Naive B cell (primary cell): ENCODE data around the gene AFF3. TPM values are rescaled to one million over a fixed set of nuclear protein-coding genes. Genes with fewer than 3 reads are reported as not detected.

ENCODE experiments used
- ATAC-seq, 2 donors: fragments of 150-1000 bp; cut with Tn5 transposase; 2 replicates each; pipeline ENCODE4 v1.10.0; 2021; ENCODE audit warnings: low read depth in 2 of 2, mild to moderate bottlenecking in 2 of 2, moderate library complexity in 2 of 2
- DNase-seq: peaks from one replicate; pipeline ENCODE4 v3.0.0; 2022
- H3K27ac Mint-ChIP-seq, 6 donors: one replicate each; pipeline ENCODE4 v1.8.0; 2020 to 2022; ENCODE audit warnings: mild to moderate bottlenecking in 6 of 6, mixed read lengths in 6 of 6, moderate library complexity in 5 of 6, inconsistent platforms in 2 of 6
- H3K27me3 Mint-ChIP-seq, 3 donors: one replicate each; pipeline ENCODE4 v1.8.0; 2021 to 2022; ENCODE audit warnings: mixed read lengths in 3 of 3, mild to moderate bottlenecking in 1 of 3
- H3K36me3 Mint-ChIP-seq, 2 donors: one replicate each; pipeline ENCODE4 v1.8.0; 2020 to 2022; ENCODE audit warnings: mixed read lengths in 2 of 2, inconsistent platforms in 1 of 2, mild to moderate bottlenecking in 1 of 2
- H3K4me1 Mint-ChIP-seq, 3 donors: one replicate each; pipeline ENCODE4 v1.8.0; 2020 to 2022; ENCODE audit warnings: mixed read lengths in 3 of 3, inconsistent platforms in 1 of 3, mild to moderate bottlenecking in 1 of 3, moderate library complexity in 1 of 3
- H3K4me3 Mint-ChIP-seq, 8 donors: one replicate each; pipeline ENCODE4 v1.8.0; 2020 to 2022; ENCODE audit warnings: mild to moderate bottlenecking in 8 of 8, mixed read lengths in 8 of 8, moderate library complexity in 8 of 8, inconsistent platforms in 2 of 8
- H3K9me3 Mint-ChIP-seq, 7 donors: one replicate each; pipeline ENCODE4 v1.8.0; 2020 to 2022; ENCODE audit warnings: mixed read lengths in 7 of 7, mild to moderate bottlenecking in 5 of 7, inconsistent platforms in 2 of 7, moderate library complexity in 1 of 7
- polyA plus RNA-seq, 6 donors: library from polyadenylated mRNA; unstranded; fragments of 300-500 nt; fragmentation: Illumina TruSeq; gene quantifications; one replicate each; pipeline ENCODE4 v1.2.3, GENCODE V29; 2021; ENCODE audit warnings: low read depth in 6 of 6

The AFF3 gene
- polyA plus RNA-seq, 6 donors from 2014 or later: 43.8 to 255 (median 96.8) TPM

DNA sequence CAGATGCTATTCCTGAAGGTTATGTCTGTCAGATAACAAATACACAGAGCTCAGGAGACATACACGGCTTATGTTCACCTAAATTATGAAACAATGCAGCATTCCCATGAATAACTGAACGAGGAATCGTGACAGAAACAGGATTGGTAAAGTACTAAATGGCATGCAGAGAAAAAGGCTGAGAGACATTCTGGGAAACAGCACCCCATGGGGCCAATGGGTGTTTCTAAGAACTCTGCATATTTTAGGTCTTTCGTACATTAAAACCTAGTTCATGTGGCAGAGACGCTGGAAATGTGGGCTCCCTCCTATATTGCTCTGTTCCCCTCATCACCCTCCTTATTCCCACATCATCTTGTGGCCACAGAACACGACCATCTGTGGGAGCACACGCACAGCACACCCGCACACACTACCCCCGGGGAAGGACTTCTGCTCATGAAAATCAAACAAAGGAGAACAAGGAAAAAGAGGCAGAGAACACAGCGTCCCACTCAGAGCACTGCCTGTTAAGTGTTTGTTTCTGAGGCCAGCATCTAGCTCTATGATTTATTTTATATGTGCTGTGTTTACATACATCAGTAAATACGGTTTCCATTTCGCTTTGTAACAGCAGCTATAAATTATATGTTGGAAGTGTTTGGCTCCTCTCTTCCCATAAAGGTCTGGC, 143.6 kb downstream of the AFF3 start:
- H3K4me3 Mint-ChIP-seq: no peak overlapping the region
- H3K27ac Mint-ChIP-seq: no peak overlapping the region
- no peak for DNase-seq
- no peaks in the 10 kb centered on the region for H3K9me3 Mint-ChIP-seq
- no peaks in the 10 kb centered on the region for H3K27me3 Mint-ChIP-seq
- H3K36me3 Mint-ChIP-seq: peaks cover 4 to 11% of the 10 kb centered on the region in 2 donors
- peaks cover 7 to 22% (median 18%) of the 10 kb centered on the region in 3 donors for H3K4me1 Mint-ChIP-seq
- no peak for ATAC-seq

DNA sequence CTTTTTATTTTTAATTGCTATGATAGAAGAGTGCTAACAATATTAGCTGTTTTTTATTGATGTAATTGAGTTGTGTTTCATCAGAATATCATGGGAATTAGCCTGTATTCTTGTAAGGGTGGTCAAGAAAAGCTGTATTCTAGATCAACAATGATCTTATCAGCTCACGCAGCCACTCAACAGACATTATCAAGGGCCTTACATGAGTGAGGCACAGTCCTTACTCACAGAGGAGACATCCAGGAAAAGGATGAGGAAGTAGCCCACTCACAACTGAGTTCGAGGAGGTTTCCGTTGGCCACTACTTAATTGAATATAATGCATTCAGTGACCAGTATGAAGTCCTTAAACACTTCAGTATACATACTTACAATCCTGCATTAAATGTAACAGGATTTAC, 152.5 kb downstream of the AFF3 start:
- Mint-ChIP-seq H3K4me1 (peaks cover 6 to 23% (median 13%) of the 10 kb centered on the region in 3 donors), H3K4me3 (no peak overlapping the region), H3K27me3 (no peaks in the 10 kb centered on the region), H3K9me3 (no peaks in the 10 kb centered on the region), H3K27ac (peak overlapping the region in 2 of 6 donors; percentile 18 to 29), H3K36me3 (peaks cover 26 to 30% of the 10 kb centered on the region in 2 donors)
- DNase-seq: no peak
- ATAC-seq: no peak

DNA sequence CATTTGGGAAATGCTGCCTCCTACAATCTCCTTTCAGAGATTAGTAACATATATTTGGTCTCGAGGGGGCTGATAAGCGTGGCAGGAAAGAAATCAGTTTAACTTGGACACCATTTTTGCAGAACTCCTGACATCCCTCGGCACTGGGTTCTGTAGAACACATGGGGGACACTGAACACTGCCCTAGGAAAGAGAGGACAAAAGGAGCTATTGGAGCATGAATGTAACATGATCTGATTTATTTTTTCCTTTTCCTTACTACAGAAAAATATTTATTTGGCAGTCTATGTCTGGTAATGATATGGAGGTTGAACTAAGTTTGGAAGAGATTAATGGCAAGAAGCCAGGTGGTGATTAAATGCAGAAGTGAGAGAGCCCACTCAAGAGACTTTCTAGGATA, 153.8 kb downstream of the AFF3 start:
- Mint-ChIP-seq H3K4me3 (no peak overlapping the region), H3K27ac (peak overlapping the region in 5 of 6 donors; percentile 1 to 74 (median 36)), H3K27me3 (no peaks in the 10 kb centered on the region), H3K9me3 (no peaks in the 10 kb centered on the region), H3K36me3 (peaks cover 28 to 30% of the 10 kb centered on the region in 2 donors), H3K4me1 (peaks cover 6 to 13% (median 13%) of the 10 kb centered on the region in 3 donors)
- ATAC-seq (no peak), DNase-seq (no peak)

DNA sequence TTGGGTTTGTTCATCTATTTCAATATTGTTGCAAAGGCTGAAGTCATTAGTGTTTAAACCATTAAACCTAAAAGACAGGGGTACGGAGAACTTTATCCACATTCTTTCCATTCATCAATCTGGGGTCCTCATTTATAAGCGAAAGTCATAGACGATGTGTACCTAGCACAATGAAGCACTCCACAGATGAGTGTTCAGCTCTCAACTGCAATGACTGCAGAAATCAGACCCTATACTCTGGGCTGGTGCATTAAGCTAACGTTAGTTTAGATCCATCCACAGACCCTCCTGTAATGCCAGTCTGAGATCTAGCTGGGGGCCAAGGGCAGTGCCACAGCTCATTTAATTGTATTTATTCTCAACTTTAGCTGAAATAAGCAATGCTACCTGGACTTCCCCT, 155.2 kb downstream of the AFF3 start:
- H3K27me3 Mint-ChIP-seq: no peaks in the 10 kb centered on the region
- DNase-seq (no peak), ATAC-seq (no peak)
- H3K4me3 Mint-ChIP-seq: no peak overlapping the region
- H3K36me3 Mint-ChIP-seq: peaks cover 34 to 38% of the 10 kb centered on the region in 2 donors
- peaks cover 4 to 17% (median 13%) of the 10 kb centered on the region in 3 donors for H3K4me1 Mint-ChIP-seq
- no peaks in the 10 kb centered on the region for H3K9me3 Mint-ChIP-seq
- H3K27ac Mint-ChIP-seq: peak overlapping the region in 1 of 6 donors; percentile 71

DNA sequence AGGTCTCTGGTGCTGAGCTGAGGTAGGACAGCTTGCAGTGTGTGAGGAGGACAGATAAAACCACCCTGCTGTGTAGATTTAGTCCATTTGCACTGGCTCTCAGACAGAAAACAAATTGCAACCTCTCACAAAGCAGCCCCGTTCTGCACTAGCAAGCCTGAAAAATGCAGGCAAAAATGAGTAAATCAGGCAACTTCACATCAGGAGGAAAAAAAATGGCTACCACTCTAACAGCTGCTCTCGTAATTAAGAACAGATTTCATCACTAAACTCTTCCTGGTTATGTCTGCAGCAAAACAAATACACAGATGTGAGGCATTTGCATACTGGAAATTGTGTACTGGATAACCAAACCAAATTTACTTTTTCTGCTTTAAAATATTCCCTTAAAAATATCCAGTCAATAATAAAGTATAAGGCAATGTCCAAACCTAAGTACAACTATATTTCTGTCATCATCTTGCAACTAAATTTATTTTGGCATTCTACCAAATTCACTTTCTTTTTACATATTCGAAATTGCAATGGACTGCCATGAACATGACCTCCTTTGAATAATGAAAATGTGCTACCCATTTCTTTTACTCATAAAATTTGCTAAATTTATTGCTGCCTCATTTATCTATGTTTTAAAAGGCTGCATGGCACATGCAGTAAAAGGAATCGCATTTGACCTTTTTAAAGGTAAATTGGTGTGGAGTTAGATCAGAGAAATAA, 157.4 kb downstream of the AFF3 start:
- Mint-ChIP-seq H3K27ac (peak overlapping the region in 4 of 6 donors; percentile 17 to 86 (median 48)), H3K4me1 (peaks cover 7 to 13% (median 8%) of the 10 kb centered on the region in 3 donors), H3K36me3 (peaks cover 26 to 35% of the 10 kb centered on the region in 2 donors), H3K4me3 (peak overlapping the region in 1 of 8 donors; percentile 42), H3K9me3 (no peaks in the 10 kb centered on the region), H3K27me3 (no peaks in the 10 kb centered on the region)
- no peak for DNase-seq
- no peak for ATAC-seq

DNA sequence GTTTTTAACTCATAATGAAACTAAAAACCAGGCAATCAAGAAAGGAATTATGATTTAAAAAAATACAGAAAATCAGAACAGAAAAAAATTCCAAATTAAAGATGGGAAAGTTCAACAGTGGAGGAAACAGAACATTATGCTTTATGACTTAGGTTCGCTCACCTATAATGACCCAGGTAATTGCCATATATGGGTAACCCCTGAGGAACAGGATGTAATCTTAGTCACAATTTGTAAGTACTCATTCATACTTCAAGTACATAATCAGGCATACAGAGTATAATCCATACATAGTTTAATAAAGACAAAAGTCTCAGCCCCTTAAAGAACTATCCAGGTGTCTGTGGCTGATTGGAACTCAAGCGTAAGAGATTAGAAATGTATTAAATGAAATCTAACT, 159.6 kb downstream of the AFF3 start:
- Mint-ChIP-seq H3K36me3 (peaks cover 12 to 41% of the 10 kb centered on the region in 2 donors), H3K27me3 (no peaks in the 10 kb centered on the region), H3K9me3 (no peaks in the 10 kb centered on the region), H3K27ac (peak overlapping the region in 1 of 6 donors; percentile 84), H3K4me3 (no peak overlapping the region), H3K4me1 (peaks cover 7 to 17% (median 11%) of the 10 kb centered on the region in 3 donors)
- DNase-seq (no peak), ATAC-seq (no peak)

DNA sequence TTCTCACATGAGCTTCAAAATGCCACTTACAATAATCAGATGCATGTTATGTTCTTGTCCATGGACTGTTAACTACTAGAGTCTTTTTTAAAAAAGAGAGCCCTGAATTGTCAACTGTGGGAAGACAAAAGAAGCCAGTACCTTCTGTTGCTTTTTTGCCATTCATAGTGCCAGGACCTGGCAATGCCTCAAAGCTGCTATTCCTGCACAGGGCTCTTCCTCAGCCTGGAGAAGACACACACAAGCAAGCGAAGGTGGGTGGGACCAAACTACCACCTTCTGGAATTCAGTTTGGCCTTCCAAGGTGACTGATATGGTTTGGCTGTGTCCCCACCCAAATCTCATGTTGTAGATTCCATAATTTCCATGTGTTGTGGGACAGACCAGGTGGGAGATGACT, 160.6 kb downstream of the AFF3 start:
- no peak for DNase-seq
- Mint-ChIP-seq H3K4me3 (no peak overlapping the region), H3K9me3 (no peaks in the 10 kb centered on the region), H3K4me1 (peaks cover 11 to 21% (median 13%) of the 10 kb centered on the region in 3 donors), H3K27me3 (no peaks in the 10 kb centered on the region), H3K27ac (peak overlapping the region in 1 of 6 donors; percentile 27), H3K36me3 (peaks cover 10 to 45% of the 10 kb centered on the region in 2 donors)
- ATAC-seq: no peak

DNA sequence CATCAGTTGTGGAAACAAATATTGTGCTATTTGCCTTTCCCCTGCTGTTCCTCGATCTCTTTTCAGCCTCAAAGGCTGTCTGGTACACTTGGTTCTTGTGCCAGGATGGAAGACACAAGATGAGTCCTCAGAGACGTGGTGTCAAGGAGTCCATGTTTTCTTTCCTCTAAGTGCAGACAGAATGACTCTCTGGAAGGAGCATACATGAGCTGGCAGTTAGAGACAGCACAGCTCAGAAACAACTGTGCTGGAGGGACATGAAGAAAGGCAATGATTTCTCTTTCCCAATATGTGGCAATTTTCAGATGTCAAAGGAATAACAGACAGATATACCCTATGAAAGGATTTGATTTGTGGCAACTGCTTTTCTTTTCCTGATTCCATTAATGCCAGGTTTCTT, 162.2 kb downstream of the AFF3 start:
- Mint-ChIP-seq H3K4me1 (peaks cover 11 to 21% (median 18%) of the 10 kb centered on the region in 3 donors), H3K27ac (peak overlapping the region in 3 of 6 donors; percentile 10 to 67 (median 59)), H3K36me3 (peaks cover 10 to 53% of the 10 kb centered on the region in 2 donors), H3K9me3 (no peaks in the 10 kb centered on the region), H3K27me3 (no peaks in the 10 kb centered on the region), H3K4me3 (no peak overlapping the region)
- DNase-seq (no peak), ATAC-seq (no peak)

DNA sequence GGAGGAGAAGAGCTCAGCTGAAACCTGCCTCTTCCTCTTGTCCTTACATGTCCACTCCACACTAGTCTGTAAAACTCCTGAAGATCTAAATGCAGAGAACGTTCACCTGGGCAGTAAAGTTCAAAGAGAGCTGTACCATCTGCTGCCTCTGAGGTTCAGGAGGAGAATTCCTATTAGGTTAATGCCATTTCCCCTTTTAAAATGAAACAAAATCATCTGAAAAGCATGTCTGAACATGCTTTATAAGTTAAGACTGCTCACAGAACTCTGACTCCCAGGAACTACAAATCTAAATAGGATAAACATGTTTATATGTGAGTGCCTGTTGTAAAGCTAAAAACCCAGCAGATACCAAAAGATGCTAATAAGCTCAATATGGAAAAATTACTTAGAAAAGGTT, 164.4 kb downstream of the AFF3 start:
- H3K36me3 Mint-ChIP-seq: peaks cover 10 to 54% of the 10 kb centered on the region in 2 donors
- no peaks in the 10 kb centered on the region for H3K27me3 Mint-ChIP-seq
- peaks cover 11 to 28% (median 18%) of the 10 kb centered on the region in 3 donors for H3K4me1 Mint-ChIP-seq
- no peaks in the 10 kb centered on the region for H3K9me3 Mint-ChIP-seq
- no peak overlapping the region for H3K4me3 Mint-ChIP-seq
- ATAC-seq (no peak), DNase-seq (no peak)
- H3K27ac Mint-ChIP-seq: peak overlapping the region in 5 of 6 donors; percentile 25 to 83 (median 58)

DNA sequence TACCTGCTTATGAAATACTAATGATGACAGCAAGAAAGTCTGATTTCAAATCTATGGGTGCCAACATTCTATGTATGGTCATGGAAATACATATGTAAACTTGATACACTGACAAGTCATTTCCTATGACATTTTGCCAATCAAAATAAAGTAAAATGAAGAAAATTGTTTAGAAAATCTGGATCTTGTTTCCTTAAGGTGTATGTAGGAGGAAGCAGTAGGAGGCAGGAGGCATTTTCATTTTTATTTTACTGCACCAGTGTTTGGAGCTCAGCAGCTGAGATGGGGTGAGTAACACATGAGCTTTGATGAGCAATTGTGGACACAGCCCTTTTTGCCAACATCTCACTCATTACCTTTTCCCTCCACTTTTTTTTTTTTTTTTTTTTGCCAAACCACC, 167.0 kb downstream of the AFF3 start:
- Mint-ChIP-seq H3K27me3 (no peaks in the 10 kb centered on the region), H3K27ac (peak overlapping the region in 3 of 6 donors; percentile 29 to 79 (median 74)), H3K9me3 (no peaks in the 10 kb centered on the region), H3K36me3 (peaks cover 12 to 57% of the 10 kb centered on the region in 2 donors), H3K4me1 (peaks cover 20 to 35% (median 22%) of the 10 kb centered on the region in 3 donors), H3K4me3 (no peak overlapping the region)
- ATAC-seq (no peak), DNase-seq (no peak)

DNA sequence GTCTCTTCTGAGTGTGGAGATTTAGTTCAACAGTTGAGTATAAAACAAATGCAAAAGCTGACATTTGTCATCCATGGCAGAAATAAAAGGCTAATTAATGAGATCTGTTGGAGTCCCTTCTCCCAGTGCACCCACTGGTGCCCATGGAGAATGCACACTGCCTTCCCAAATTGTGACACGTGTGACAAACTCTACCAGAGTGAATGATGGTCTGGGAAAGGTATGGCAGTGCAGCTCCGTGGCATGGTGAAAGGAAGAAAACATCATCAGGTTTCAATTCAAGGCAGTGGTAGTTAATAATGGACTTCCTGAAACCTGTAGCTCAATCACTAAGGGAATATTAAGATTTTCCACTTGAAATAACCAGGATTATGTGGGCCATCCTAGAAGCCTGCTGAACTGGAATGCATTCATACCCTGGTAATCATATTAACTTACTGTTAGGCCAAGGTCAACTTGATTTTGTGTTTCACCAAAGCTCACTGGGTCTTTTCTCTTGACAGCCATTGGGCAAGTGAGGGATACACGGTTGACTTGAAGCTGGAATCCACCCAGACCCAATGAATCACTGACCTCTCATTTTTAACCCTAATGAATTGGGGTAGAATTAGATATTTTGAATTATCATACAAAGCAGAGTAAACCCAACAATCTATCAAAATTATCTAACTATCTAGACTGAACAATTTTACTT, 167.6 kb downstream of the AFF3 start:
- peaks cover 17 to 55% of the 10 kb centered on the region in 2 donors for H3K36me3 Mint-ChIP-seq
- no peak for ATAC-seq
- no peak overlapping the region for H3K4me3 Mint-ChIP-seq

DNA sequence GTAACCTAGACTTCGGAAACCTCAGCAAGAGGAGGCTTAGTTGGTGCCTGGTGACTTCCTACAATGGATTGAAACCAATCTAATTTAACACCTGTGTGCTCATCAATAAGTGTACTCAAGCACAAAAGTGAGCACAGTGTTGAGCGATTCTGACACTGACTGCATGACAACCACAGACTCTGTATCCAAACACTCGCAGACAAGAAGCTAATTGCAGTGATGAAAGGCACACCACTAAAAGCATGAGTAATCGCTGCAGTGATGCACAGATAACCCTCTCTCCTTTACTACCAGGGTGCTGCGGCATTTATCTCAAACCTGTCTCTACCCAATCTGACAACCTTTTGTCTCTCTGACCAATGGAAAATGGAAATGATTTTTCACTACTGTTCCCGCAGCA, 168.1 kb downstream of the AFF3 start:
- no peaks in the 10 kb centered on the region for H3K9me3 Mint-ChIP-seq
- no peak for DNase-seq
- H3K4me1 Mint-ChIP-seq: peaks cover 23 to 34% (median 24%) of the 10 kb centered on the region in 3 donors
- H3K4me3 Mint-ChIP-seq: no peak overlapping the region
- no peak for ATAC-seq
- H3K27me3 Mint-ChIP-seq: no peaks in the 10 kb centered on the region
- peaks cover 19 to 51% of the 10 kb centered on the region in 2 donors for H3K36me3 Mint-ChIP-seq
- peak overlapping the region in 3 of 6 donors; percentile 22 to 70 (median 54) for H3K27ac Mint-ChIP-seq

More for the DNA sequence above, 167.6 kb downstream of the AFF3 start:
- Mint-ChIP-seq H3K27ac (peak overlapping the region in 5 of 6 donors; percentile 22 to 79 (median 70)), H3K4me1 (peaks cover 24 to 37% (median 26%) of the 10 kb centered on the region in 3 donors), H3K27me3 (no peaks in the 10 kb centered on the region), H3K9me3 (no peaks in the 10 kb centered on the region)
- no peak for DNase-seq

DNA sequence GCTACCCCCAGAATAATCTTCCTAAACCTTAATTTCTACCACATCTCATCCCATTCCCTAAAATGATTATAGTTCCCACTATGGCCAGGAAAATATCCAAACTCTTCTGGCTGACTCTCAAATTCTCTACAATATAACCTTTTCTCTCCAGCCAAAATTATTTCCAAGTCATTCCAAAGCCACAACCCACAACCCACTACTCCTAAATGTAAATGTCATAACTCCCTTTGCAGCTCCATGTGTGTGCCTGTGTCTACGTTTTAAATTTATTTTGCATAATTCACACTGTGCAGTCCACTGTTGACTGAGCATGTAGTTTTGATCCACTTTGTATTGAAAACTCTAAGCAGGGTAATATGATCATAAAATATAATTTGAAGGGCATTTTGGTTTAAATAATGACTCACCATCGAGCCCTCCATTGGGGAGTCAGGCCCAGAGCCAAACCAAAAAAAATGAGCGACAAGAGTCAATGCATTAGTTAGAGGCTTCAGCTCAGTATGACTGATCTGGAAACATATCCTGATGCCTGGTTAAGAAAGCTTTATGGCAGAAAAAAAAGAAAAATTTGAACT, 171.0 kb downstream of the AFF3 start:
- no peak for DNase-seq
- Mint-ChIP-seq H3K36me3 (peaks cover 34 to 37% of the 10 kb centered on the region in 2 donors), H3K9me3 (no peaks in the 10 kb centered on the region), H3K4me3 (peak overlapping the region in 1 of 8 donors; percentile 10), H3K27me3 (no peaks in the 10 kb centered on the region), H3K4me1 (peaks cover 30 to 49% (median 35%) of the 10 kb centered on the region in 3 donors), H3K27ac (peak overlapping the region in 3 of 6 donors; percentile 28 to 83 (median 79))
- no peak for ATAC-seq
